BJ (cell line): Measurements from ENCODE around the gene BCL2L2. TPM values are rescaled to one million over a fixed set of nuclear protein-coding genes. Genes with fewer than 3 reads are reported as not detected.

Experiments used
- CTCF ChIA-PET: fragments of 350-600 bp; formaldehyde crosslinking; extraction: SDS; loops from one replicate; lab custom pipeline; 2021; ENCODE audit warnings: antibody characterized with exemption, inconsistent platforms; lab: Yijun Ruan, JAX
- POLR2A ChIA-PET: fragments of 300-600 bp; sonication (Branson Sonifier 250); formaldehyde crosslinking; extraction: SDS; loops from one replicate; lab custom pipeline; 2021; ENCODE audit warnings: antibody characterized with exemption; lab: Charles Lee
- DNase-seq: peaks from one replicate; pipeline ENCODE4 v3.0.0-alpha.2; 2011; ENCODE audit warnings: low read depth
- H3K27me3 ChIP-seq: 2 replicates; pipeline ENCODE4 v1.6.0; 2011; ENCODE audit warnings: low read length; ENCODE audit not compliant: control insufficient read depth, insufficient read depth
- H3K36me3 ChIP-seq: 2 replicates; pipeline ENCODE4 v1.5.1; 2011; ENCODE audit warnings: low read length; ENCODE audit not compliant: control insufficient read depth, insufficient read depth
- H3K4me3 ChIP-seq: 2 replicates; pipeline ENCODE4 v1.5.1; 2011; ENCODE audit warnings: low read depth, mild to moderate bottlenecking, control low read depth, low read length
- polyA plus RNA-seq: library from polyadenylated mRNA; depleted of rRNA; stranded (reverse); fragments of >200 nt; gene quantifications from 2 replicates; pipeline ENCODE4 v1.2.3, GENCODE V29; 2011
- TF ChIP-seq, protein P1 (sequence below): IDR thresholded peaks from 2 replicates; pipeline ENCODE4 v1.5.1; 2011; ENCODE audit warnings: low read depth, mild to moderate bottlenecking, control low read depth, inconsistent platforms, low read length, moderate library complexity; ENCODE audit not compliant: insufficient read depth

Gene BCL2L2
- polyA plus RNA-seq, 1 experiment: 26.5 TPM

DNA sequence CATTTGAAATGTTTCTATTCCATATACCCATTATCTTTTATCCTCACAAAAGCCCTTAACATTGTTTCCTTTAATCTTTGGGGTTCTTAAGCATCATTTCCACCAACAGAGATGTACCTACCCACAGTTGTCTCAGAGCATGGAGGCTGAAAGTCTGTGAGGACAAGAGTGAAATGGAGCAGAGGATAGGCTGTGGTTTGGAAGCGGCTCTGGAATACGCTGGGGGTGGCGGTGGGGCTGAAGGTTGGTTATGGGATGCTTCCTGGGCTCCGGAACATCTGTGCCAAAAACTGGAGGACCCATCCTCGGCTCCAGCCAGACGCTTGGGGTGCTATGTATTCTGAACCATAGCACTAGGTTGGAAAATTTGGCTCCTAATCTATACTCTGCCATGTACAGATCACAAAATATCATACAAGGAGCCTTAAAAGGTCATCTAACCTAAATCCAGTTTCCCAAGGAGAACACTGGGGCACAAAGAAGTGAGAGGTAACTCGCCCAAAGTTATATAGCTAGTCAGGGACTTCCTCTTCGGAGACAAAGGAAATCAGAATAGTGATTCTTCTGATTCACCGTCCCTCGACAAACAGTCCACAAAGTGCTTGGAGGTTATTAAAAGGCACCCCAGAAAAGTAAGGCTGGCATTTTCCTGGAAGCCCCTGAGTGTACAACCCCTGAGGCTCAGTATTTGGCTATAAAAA is 6.5 kb upstream of the BCL2L2 start:
- Histone ChIP-seq H3K27me3 (no peaks in the 10 kb centered on the region), H3K36me3 (peaks cover 1% of the 10 kb centered on the region; the same call in 1 of the 2 replicates), H3K4me3 (peak overlapping the region; percentile 46)
- ChIA-PET CTCF (interaction anchor here (1.0 to 2.3 kb wide), 11 partner anchors 8 to 180 kb away, joined by 3 to 13 read pairs (median 5); partner anchors contain the start of gene HOMEZ), POLR2A (interaction anchor here (0.6 to 0.7 kb wide), 2 partner anchors 293 to 384 kb away, joined by 5 to 14 read pairs; no protein-coding TSS in a partner anchor)
- TF ChIP-seq, protein P1, sequence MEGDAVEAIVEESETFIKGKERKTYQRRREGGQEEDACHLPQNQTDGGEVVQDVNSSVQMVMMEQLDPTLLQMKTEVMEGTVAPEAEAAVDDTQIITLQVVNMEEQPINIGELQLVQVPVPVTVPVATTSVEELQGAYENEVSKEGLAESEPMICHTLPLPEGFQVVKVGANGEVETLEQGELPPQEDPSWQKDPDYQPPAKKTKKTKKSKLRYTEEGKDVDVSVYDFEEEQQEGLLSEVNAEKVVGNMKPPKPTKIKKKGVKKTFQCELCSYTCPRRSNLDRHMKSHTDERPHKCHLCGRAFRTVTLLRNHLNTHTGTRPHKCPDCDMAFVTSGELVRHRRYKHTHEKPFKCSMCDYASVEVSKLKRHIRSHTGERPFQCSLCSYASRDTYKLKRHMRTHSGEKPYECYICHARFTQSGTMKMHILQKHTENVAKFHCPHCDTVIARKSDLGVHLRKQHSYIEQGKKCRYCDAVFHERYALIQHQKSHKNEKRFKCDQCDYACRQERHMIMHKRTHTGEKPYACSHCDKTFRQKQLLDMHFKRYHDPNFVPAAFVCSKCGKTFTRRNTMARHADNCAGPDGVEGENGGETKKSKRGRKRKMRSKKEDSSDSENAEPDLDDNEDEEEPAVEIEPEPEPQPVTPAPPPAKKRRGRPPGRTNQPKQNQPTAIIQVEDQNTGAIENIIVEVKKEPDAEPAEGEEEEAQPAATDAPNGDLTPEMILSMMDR: no peak
- DNase-seq: no peak

DNA sequence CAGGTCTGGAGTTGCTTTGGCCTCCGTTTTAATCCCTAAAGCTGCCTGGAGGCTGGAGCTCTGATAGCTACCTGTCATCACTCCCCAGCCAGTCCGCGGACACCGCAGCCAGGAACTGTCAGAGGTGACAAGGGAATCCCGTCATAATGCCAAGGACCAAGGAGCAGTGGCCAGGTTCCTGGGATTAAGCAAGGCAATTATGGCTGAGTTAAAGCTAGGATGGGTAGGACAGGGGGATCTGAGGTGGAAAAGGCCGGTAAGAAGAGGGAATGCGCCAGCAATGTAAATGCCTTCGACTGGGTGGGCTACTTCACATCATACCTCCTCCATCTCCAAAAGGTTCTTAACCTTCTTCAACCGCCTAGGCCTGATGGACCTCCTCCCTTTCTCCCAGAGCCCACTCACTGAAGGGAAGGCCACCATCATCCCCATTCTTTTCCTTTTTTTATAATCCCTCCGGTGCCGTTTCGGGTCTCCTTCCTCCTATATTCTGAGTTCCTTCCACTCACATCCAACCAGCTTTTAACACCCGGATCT is 5.9 kb upstream of the BCL2L2 start:
- no peaks in the 10 kb centered on the region for H3K27me3 ChIP-seq
- DNase-seq: no peak
- TF ChIP-seq, protein P1: no peak
- H3K4me3 ChIP-seq: peak overlapping the region; percentile 46
- CTCF ChIA-PET: interaction anchor here (0.6 to 2.3 kb wide), 15 partner anchors 9 to 1142 kb away, joined by 3 to 13 read pairs (median 4); partner anchors contain the start of genes HOMEZ and SDR39U1
- POLR2A ChIA-PET: interaction anchor here (0.6 to 1.0 kb wide), 4 partner anchors 15 to 1035 kb away, joined by 3 to 6 read pairs (median 4); partner anchors contain the start of genes HOMEZ and PABPN1
- peaks cover 1% of the 10 kb centered on the region; the same call in 1 of the 2 replicates for H3K36me3 ChIP-seq

DNA sequence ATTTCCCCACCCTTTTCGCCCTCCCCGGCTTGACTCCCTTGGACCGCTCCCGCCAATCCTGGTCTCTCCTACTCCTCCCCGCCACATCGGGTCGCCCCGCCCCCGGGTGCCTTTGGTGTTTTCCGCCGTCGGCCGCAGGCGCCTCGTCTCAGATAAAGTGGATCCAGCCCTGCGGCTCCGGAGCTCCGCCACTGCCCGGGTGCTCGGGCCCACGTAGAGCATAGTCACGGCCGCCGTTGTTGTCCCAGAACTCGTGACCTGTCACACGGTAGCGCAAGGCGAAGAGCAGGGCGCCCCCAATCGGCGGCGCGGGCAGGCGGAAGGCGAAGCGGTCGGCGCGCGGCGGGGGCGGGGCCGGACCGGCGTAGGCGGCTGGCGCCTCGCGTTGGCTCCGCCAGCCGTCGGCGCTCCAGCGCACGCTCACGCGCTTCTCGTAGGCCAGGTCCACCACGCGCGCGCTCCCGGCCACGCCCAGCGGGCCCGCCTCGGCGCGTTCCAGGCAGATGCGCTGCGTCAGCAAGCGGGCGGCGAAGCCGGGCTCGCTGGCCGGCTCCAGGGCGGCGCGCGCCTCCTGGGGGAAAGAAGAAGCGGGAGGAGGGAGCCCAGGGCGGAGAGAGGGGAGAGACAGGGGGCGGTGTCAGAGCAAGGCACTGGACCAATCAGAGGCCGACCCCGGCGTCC is 5.2 kb upstream of the BCL2L2 start:
- peak; percentile 90 for DNase-seq
- H3K36me3 ChIP-seq: peaks cover 1% of the 10 kb centered on the region; the same call in 1 of the 2 replicates
- POLR2A ChIA-PET: interaction anchor here (0.7 to 1.0 kb wide), 3 partner anchors 15 to 1035 kb away, joined by 3 to 6 read pairs (median 3); partner anchors contain the start of genes HOMEZ and PABPN1
- H3K4me3 ChIP-seq: peak overlapping the region; percentile 49
- TF ChIP-seq, protein P1: peak; percentile 65
- CTCF ChIA-PET: interaction anchor here (0.6 to 2.3 kb wide), 19 partner anchors 9 to 1141 kb away, joined by 3 to 13 read pairs (median 4); partner anchors contain the start of genes HOMEZ and SDR39U1
- no peaks in the 10 kb centered on the region for H3K27me3 ChIP-seq

DNA sequence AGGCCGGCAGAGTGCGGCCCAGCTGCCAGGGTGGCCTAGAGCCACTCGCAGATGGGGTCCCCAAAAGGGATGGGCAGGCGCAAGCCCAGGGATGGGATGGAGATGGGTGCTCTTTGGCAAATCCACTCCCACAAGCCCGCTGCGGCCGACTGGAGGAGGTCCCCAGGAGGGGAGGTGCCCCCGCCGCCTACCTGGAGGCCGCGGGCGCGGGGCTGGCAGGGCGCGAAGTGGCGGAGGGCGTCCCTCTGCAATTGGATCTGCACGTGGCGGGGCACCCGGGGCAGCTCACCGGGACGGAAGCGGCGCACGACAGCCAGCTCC is 4.7 kb upstream of the BCL2L2 start:
- DNase-seq: no peak
- TF ChIP-seq, protein P1: no peak
- POLR2A ChIA-PET: no interaction called here
- Histone ChIP-seq H3K4me3 (peak overlapping the region; percentile 49), H3K27me3 (no peaks in the 10 kb centered on the region), H3K36me3 (peaks cover 1% of the 10 kb centered on the region; the same call in 1 of the 2 replicates)
- CTCF ChIA-PET: interaction anchor here (0.9 to 1.9 kb wide), 11 partner anchors 9 to 1140 kb away, joined by 3 to 7 read pairs (median 3); partner anchors contain the start of genes CDH24, PABPN1 and SDR39U1
